Naive thymus-derived CD4-positive, alpha-beta T cell (primary cell): ENCODE data around the gene RUNX2. TPM values are rescaled to one million over a fixed set of nuclear protein-coding genes. Genes with fewer than 3 reads are reported as not detected.
A peak's percentile ranks its signal among the peaks of the same experiment; 100 is the strongest.

Experiments
- ATAC-seq: fragments of 150-1000 bp; cut with Tn5 transposase; 2 replicates; pipeline ENCODE4 v1.10.0; 2021; ENCODE audit warnings: mild to moderate bottlenecking, moderate library complexity
- CTCF ChIA-PET: fragments of 350-600 bp; sonication (Branson Sonifier 250); formaldehyde crosslinking; loops from one replicate; lab custom pipeline; 2021; ENCODE audit warnings: antibody characterized with exemption; lab: Charles Lee
- POLR2A ChIA-PET: fragments of 350-600 bp; sonication (Branson Sonifier 250); formaldehyde crosslinking; loops from one replicate; lab custom pipeline; 2021; ENCODE audit warnings: antibody characterized with exemption, inconsistent platforms; lab: Charles Lee
- DNase-seq, 9 donors: peaks; one replicate each; pipeline versions ENCODE4 v3.0.0 to v3.0.0-alpha.2; 2020 to 2022; ENCODE audit warnings: mixed read lengths in 1 of 9
- H3K27ac ChIP-seq: one replicate; pipeline ENCODE4 v1.7.0; 2013; ENCODE audit warnings: mild to moderate bottlenecking, low read depth, low read length, moderate library complexity
- H3K27me3 ChIP-seq, 2 donors: one replicate each; pipeline ENCODE4 v1.7.0; 2013; ENCODE audit warnings: low read length in 2 of 2, mild to moderate bottlenecking in 2 of 2, moderate library complexity in 2 of 2; ENCODE audit not compliant: control insufficient read depth in 2 of 2, insufficient read depth in 2 of 2
- H3K36me3 ChIP-seq, 3 experiments: 1 replicate in 2 of 3; 2 replicates in 1 of 3; pipeline ENCODE4 v1.7.0; 2013; ENCODE audit warnings: low read length in 3 of 3, mild to moderate bottlenecking in 3 of 3, moderate library complexity in 1 of 3; ENCODE audit not compliant: insufficient read depth in 3 of 3, control insufficient read depth in 2 of 3
- H3K4me1 ChIP-seq, 2 donors: one replicate each; pipeline ENCODE4 v1.7.0; 2013; ENCODE audit warnings: low read length in 2 of 2, mild to moderate bottlenecking in 2 of 2, moderate library complexity in 1 of 2; ENCODE audit not compliant: control insufficient read depth in 2 of 2, insufficient read depth in 2 of 2
- H3K4me3 ChIP-seq: 2 replicates; pipeline ENCODE4 v1.7.0; 2013; ENCODE audit warnings: mild to moderate bottlenecking, low read length
- H3K9me3 ChIP-seq, 3 experiments: 1 replicate in 2 of 3; 2 replicates in 1 of 3; pipeline ENCODE4 v1.7.0; 2013; ENCODE audit warnings: low read length in 3 of 3; ENCODE audit not compliant: control insufficient read depth in 2 of 3
- H3K27ac Mint-ChIP-seq, 9 donors: one replicate each; pipeline ENCODE4 v1.8.0; 2020 to 2022; ENCODE audit warnings: mixed read lengths in 9 of 9, mild to moderate bottlenecking in 8 of 9, moderate library complexity in 5 of 9, inconsistent platforms in 2 of 9
- H3K27me3 Mint-ChIP-seq, 5 donors: one replicate each; pipeline ENCODE4 v1.8.0; 2021 to 2022; ENCODE audit warnings: mixed read lengths in 5 of 5, mild to moderate bottlenecking in 1 of 5
- H3K36me3 Mint-ChIP-seq, 5 donors: one replicate each; pipeline ENCODE4 v1.8.0; 2020 to 2022; ENCODE audit warnings: mixed read lengths in 5 of 5, mild to moderate bottlenecking in 3 of 5, inconsistent platforms in 1 of 5
- H3K4me1 Mint-ChIP-seq, 7 donors: one replicate each; pipeline ENCODE4 v1.8.0; 2020 to 2022; ENCODE audit warnings: mixed read lengths in 7 of 7, mild to moderate bottlenecking in 3 of 7, inconsistent platforms in 1 of 7
- H3K4me3 Mint-ChIP-seq, 10 donors: one replicate each; pipeline ENCODE4 v1.8.0; 2020 to 2022; ENCODE audit warnings: mild to moderate bottlenecking in 10 of 10, mixed read lengths in 10 of 10, moderate library complexity in 6 of 10, inconsistent platforms in 2 of 10
- H3K9me3 Mint-ChIP-seq, 11 donors: one replicate each; pipeline ENCODE4 v1.8.0; 2020 to 2022; ENCODE audit warnings: mixed read lengths in 11 of 11, mild to moderate bottlenecking in 4 of 11, inconsistent platforms in 1 of 11, moderate library complexity in 1 of 11
- intact Hi-C, 2 donors: fragments of 100-400 bp; cut with micrococcal nuclease; formaldehyde crosslinking; loops; one replicate each; pipeline ENCODE4 v1.15.1; 2023
- polyA plus RNA-seq, 2 donors: library from polyadenylated mRNA; unstranded; fragments of 300-500 nt; fragmentation: Illumina TruSeq; gene quantifications; one replicate each; pipeline ENCODE4 v1.2.3, GENCODE V29; 2021
- total RNA-seq, 6 experiments: library from RNA in 5 of 6; stranded (reverse) in 5 of 6; gene quantifications; 1 replicate in 5 of 6; 2 replicates in 1 of 6; pipeline ENCODE4 v1.2.3 and lab custom pipeline; 2021 to 2026

Gene RUNX2
- total and polyA plus RNA-seq, 7 experiments from 2014 or later = 2.3 to 17.9 (median 13.9) TPM

GRCh38 chr6:45433533-45434380 lies 105.6 kb downstream of the RUNX2 start:
- Mint-ChIP-seq H3K36me3 (peaks cover 0 to 30% (median 0%) of the 10 kb centered on the region in 5 donors), H3K4me1 (peaks cover 48 to 75% (median 68%) of the 10 kb centered on the region in 7 donors), H3K4me3 (peak overlapping the region in 3 of 10 donors; percentile 2 to 37 (median 5)), H3K9me3 (no peaks in the 10 kb centered on the region), H3K27ac (peak overlapping the region in 3 of 9 donors; percentile 8 to 79 (median 20)), H3K27me3 (no peaks in the 10 kb centered on the region)
- no peak overlapping the region for H3K4me3 ChIP-seq
- no peaks in the 10 kb centered on the region for H3K27me3 ChIP-seq
- peaks cover 18 to 32% of the 10 kb centered on the region in 2 donors for H3K4me1 ChIP-seq
- no peaks in the 10 kb centered on the region for H3K9me3 ChIP-seq
- ChIA-PET CTCF (interaction anchor here (0.9 kb wide), 1 partner anchor 56 kb away, joined by 3 read pairs; the partner anchor contains the start of gene SUPT3H), POLR2A (interaction anchor here (1.5 kb wide), 1 partner anchor 56 kb away, joined by 4 read pairs; the partner anchor contains the start of gene SUPT3H)
- no peak overlapping the region for H3K27ac ChIP-seq
- intact Hi-C loops = no loop called here
- no peak for ATAC-seq
- DNase-seq = no peak
- H3K36me3 ChIP-seq = no peaks in the 10 kb centered on the region

GRCh38 chr6:45434381-45434700 lies 106.2 kb downstream of the RUNX2 start:
- H3K36me3 Mint-ChIP-seq = peaks cover 0 to 28% (median 0%) of the 10 kb centered on the region in 5 donors
- intact Hi-C loops = no loop called here
- POLR2A ChIA-PET = interaction anchor here (1.5 kb wide), 1 partner anchor 57 kb away, joined by 4 read pairs; the partner anchor contains the start of gene SUPT3H
- no peak overlapping the region for H3K27ac ChIP-seq
- peaks cover 45 to 75% (median 68%) of the 10 kb centered on the region in 7 donors for H3K4me1 Mint-ChIP-seq
- H3K9me3 ChIP-seq = no peaks in the 10 kb centered on the region
- no peaks in the 10 kb centered on the region for H3K27me3 ChIP-seq
- peaks cover 18 to 32% of the 10 kb centered on the region in 2 donors for H3K4me1 ChIP-seq
- H3K27me3 Mint-ChIP-seq = peaks cover 0 to 3% (median 0%) of the 10 kb centered on the region in 5 donors
- H3K4me3 Mint-ChIP-seq = peak overlapping the region in 3 of 10 donors; percentile 2 to 37 (median 5)
- CTCF ChIA-PET = interaction anchor here (0.9 kb wide), 1 partner anchor 57 kb away, joined by 3 read pairs; the partner anchor contains the start of gene SUPT3H
- H3K9me3 Mint-ChIP-seq = no peaks in the 10 kb centered on the region
- H3K4me3 ChIP-seq = no peak overlapping the region
- no peak for ATAC-seq
- no peaks in the 10 kb centered on the region for H3K36me3 ChIP-seq
- peak overlapping the region in 3 of 9 donors; percentile 8 to 79 (median 20) for H3K27ac Mint-ChIP-seq
- DNase-seq = no peak

GRCh38 chr6:45436544-45437438 lies 108.7 kb downstream of the RUNX2 start:
- POLR2A ChIA-PET = interaction anchor here (0.8 to 0.9 kb wide), 2 partner anchors 11 to 13 kb away, joined by 3 to 4 read pairs; no protein-coding TSS in a partner anchor
- Mint-ChIP-seq H3K4me1 (peaks cover 36 to 71% (median 56%) of the 10 kb centered on the region in 7 donors), H3K36me3 (peaks cover 0 to 26% (median 0%) of the 10 kb centered on the region in 5 donors), H3K9me3 (no peaks in the 10 kb centered on the region), H3K27ac (peak overlapping the region in 2 of 9 donors; percentile 38 to 86), H3K4me3 (peak overlapping the region in 4 of 10 donors; percentile 2 to 75 (median 48)), H3K27me3 (peaks cover 0 to 7% (median 0%) of the 10 kb centered on the region in 5 donors)
- CTCF ChIA-PET = interaction anchor here (0.6 kb wide), 1 partner anchor 134 kb away, joined by 7 read pairs; no protein-coding TSS in a partner anchor
- Histone ChIP-seq H3K36me3 (no peaks in the 10 kb centered on the region), H3K9me3 (no peaks in the 10 kb centered on the region), H3K27ac (no peak overlapping the region), H3K4me1 (peaks cover 18 to 32% of the 10 kb centered on the region in 2 donors), H3K27me3 (no peaks in the 10 kb centered on the region), H3K4me3 (no peak overlapping the region)
- DNase-seq (peak in 1 of 9 donors; percentile 31), ATAC-seq (peak; percentile 85)
- intact Hi-C loops = loop anchor here (1.0 to 5.0 kb wide), 4 partner anchors 8 to 51 kb away; no protein-coding TSS in a partner anchor

GRCh38 chr6:45437439-45437815 lies 109.3 kb downstream of the RUNX2 start:
- Mint-ChIP-seq H3K4me1 (peaks cover 32 to 72% (median 51%) of the 10 kb centered on the region in 7 donors), H3K9me3 (no peaks in the 10 kb centered on the region), H3K27ac (peak overlapping the region in 2 of 9 donors; percentile 10 to 86), H3K27me3 (peaks cover 0 to 7% (median 0%) of the 10 kb centered on the region in 5 donors), H3K36me3 (peaks cover 0 to 29% (median 6%) of the 10 kb centered on the region in 5 donors), H3K4me3 (peak overlapping the region in 1 of 10 donors; percentile 75)
- Histone ChIP-seq H3K4me1 (peaks cover 18 to 32% of the 10 kb centered on the region in 2 donors), H3K27ac (no peak overlapping the region), H3K4me3 (no peak overlapping the region), H3K9me3 (no peaks in the 10 kb centered on the region), H3K27me3 (no peaks in the 10 kb centered on the region), H3K36me3 (no peaks in the 10 kb centered on the region)
- ATAC-seq (no peak), DNase-seq (no peak)
- ChIA-PET POLR2A (no interaction called here), CTCF (no interaction called here)
- intact Hi-C loops = loop anchor here (2.0 to 5.0 kb wide), 2 partner anchors 13 to 50 kb away; no protein-coding TSS in a partner anchor

GRCh38 chr6:45438151-45438550 lies 110.0 kb downstream of the RUNX2 start:
- intact Hi-C loops = loop anchor here (2.0 to 5.0 kb wide), 2 partner anchors 13 to 49 kb away; no protein-coding TSS in a partner anchor

More at GRCh38 chr6:45438151-45438550, 110.0 kb downstream of the RUNX2 start:
- no peaks in the 10 kb centered on the region for H3K27me3 ChIP-seq
- no peak overlapping the region for H3K27ac ChIP-seq
- no peak for ATAC-seq
- no peaks in the 10 kb centered on the region for H3K36me3 ChIP-seq
- Mint-ChIP-seq H3K27ac (peak overlapping the region in 1 of 9 donors; percentile 86), H3K36me3 (peaks cover 0 to 31% (median 8%) of the 10 kb centered on the region in 5 donors), H3K27me3 (peaks cover 0 to 7% (median 0%) of the 10 kb centered on the region in 5 donors), H3K4me1 (peaks cover 32 to 71% (median 47%) of the 10 kb centered on the region in 7 donors), H3K9me3 (no peaks in the 10 kb centered on the region), H3K4me3 (no peak overlapping the region)
- ChIA-PET POLR2A (no interaction called here), CTCF (interaction anchor here (0.7 kb wide), 2 partner anchors 302 to 817 kb away, joined by 3 to 4 read pairs; no protein-coding TSS in a partner anchor)
- no peak overlapping the region for H3K4me3 ChIP-seq
- no peaks in the 10 kb centered on the region for H3K9me3 ChIP-seq
- DNase-seq = no peak
- H3K4me1 ChIP-seq = peaks cover 18 to 32% of the 10 kb centered on the region in 2 donors
